GM18909 (cell line): Measurements from ENCODE around the gene FABP6.
"Not testable (repeated sequence)": the region's sequence is repeated elsewhere in the genome, so short reads cannot be mapped to it uniquely, and the experiment has no call there.

ENCODE experiments used
- ATAC-seq: cut with Tn5 transposase; IDR thresholded peaks from one replicate; pipeline ENCODE4 v1.9.1; 2021; ENCODE audit warnings: mild to moderate bottlenecking; ENCODE audit not compliant: unreplicated experiment, poor library complexity

The FABP6 gene

DNA sequence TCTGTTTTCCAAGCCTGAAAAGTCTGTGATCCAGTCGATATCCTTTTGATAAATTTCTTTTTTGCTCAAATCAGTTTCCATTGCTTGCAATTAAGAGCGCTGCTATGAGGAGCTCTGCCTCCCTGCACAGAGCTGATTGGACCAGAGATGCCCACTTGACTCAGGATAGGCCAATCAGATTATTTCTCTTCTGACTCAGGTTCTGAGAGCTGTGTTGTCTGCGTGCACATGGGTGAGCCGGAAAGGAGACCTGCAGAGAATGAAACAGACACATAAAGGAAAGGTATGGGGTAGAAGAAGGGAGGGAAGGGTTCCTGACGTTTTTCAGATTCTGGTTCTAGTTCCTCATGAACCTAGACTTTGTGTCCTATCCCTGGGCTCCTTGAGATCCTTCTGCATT is 15.8 kb upstream of the FABP6 start:
- ATAC-seq, result no peak

- no peak for ATAC-seq
Measured at GRCh38 chr5:160219356-160219755, 9.9 kb upstream of the FABP6 start.

- no peak for ATAC-seq
Measured at GRCh38 chr5:160221082-160221481, 8.2 kb upstream of the FABP6 start.

- no peak for ATAC-seq
Measured at GRCh38 chr5:160227012-160227411, 2.3 kb upstream of the FABP6 start.

DNA sequence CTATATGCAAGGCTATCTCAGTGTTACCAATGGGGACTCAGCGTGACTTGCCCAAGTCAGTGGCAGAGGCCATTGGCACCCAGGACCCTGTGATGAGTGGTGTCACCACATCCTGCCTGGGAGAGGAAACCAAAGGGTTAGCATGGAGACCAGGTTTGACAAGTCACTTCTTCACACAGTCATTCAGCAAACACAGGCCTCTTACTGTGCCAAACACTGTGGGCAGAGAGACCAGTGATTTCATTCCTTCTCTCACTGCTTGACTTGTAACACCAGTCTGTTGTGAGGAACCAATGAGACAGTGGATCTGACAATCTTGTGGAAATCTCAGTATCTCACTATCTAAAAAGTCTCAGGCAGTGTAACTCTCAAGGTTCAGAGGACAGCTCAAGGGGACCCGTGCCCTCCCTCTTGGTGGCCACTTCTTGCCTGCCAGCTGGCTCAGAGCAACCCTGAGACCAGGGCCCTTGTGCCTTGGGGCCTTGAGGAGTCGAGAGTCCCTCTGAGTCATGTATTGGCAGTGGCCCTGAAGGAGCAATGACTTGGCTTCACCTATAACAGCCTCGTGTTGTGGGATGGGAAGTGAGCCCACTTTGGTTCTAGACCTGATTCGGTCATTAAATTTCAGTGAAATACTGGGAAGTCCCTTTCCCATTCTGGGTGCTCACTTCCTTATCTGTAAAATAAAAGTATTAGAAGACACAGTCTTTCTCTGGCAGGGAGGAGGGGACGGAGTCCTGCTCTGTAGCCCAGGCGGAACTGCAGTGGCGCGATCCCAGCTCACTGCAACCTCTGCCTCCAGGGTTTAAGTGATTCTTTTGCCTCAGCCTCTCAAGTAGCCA is 1.6 kb downstream of the FABP6 start:
- peak; percentile 51 for ATAC-seq

- ATAC-seq, result peak; percentile 51
Measured at GRCh38 chr5:160231783-160232342, 2.6 kb downstream of the FABP6 start.

DNA sequence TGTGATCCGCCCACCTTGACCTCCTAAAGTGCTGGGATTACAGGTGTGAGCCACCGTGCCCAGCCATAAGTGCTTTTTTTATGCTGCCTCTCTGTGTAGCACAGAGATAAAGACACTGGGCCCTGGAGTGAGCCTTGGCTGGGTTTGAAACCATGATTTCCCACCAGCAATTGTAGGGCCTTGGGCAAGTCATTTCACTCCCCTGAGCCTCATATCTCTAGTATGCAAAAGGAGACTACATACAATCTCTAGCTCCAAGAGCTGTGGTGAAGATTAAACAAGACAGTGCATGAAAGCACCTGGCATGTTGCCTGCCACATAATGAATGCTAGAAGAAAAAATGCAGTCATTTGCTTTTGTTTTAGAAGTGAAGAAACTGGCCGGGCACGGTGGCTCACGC is 3.9 kb downstream of the FABP6 start:
- ATAC-seq, result no peak

DNA sequence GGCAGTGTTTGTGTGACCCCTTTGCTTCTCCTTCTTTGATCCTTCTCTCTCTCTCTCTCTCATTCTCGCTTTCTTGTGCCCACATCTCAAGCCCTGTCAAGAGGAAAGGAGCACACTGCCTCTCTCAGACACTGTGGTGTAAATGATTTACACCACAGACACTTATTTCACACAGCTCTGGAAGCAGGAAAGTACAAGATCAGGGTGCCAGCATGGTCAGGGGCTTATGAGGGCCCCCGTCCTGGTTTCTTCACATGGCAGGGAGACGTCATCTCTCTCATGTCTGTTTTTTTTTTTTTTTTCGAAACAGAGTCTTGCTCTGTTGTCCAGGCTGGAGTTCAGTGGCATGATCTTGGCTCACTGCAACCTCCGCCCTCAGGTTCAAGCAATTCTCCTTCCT is 6.4 kb downstream of the FABP6 start:
- no peak for ATAC-seq

GRCh38 chr5:160237571-160238093 is 8.3 kb downstream of the FABP6 start:
- ATAC-seq, result no peak

GRCh38 chr5:160240350-160240749 is 11.0 kb downstream of the FABP6 start:
- no peak for ATAC-seq

DNA sequence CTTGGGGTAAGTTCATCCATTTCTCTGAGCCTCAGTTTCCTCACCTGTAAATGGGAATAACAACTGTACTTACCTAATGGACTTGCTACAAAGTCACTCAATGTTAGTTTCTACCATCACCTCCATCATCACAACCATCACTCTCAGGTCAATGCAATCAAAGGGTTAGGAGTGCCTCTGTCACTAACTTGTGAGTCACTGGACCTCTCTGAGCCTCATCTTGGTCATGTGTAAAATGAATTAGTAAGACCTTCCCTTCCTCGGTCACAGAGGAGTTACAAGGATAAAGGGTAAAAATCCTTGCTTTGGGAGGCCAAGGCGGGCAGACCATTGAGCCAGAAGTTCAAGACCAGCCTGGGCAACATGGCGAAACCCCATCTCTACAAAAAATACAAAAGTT is 12.8 kb downstream of the FABP6 start:
- no peak for ATAC-seq

DNA sequence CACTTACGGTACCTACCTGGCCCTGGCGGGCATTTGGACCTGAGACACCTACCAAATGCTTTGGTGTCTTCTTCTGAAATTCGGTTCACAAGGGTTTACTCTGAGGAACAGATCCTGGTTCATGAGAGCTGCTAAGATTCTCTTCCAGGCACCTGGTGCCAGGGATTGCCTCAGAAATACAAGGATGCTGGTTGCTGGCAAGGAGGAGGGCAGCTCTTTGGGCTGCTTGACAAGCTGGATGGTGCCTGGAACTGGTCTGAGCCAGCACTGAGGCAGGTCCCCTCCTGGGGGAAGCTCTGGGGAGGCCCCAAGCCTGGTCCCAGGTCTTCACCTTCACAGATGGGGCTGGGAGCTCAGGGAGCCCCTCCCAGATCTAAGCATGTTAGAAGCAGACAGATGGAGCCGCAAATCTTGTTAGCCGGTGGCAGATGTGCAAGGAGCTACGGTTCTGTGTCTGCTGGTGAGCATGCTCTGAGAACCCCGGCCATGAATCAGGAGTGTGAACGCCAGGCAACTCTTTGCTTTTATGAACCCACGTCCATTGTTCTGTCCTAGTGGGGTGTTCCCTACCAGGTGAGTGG is 16.3 kb downstream of the FABP6 start:
- ATAC-seq, result no peak

DNA sequence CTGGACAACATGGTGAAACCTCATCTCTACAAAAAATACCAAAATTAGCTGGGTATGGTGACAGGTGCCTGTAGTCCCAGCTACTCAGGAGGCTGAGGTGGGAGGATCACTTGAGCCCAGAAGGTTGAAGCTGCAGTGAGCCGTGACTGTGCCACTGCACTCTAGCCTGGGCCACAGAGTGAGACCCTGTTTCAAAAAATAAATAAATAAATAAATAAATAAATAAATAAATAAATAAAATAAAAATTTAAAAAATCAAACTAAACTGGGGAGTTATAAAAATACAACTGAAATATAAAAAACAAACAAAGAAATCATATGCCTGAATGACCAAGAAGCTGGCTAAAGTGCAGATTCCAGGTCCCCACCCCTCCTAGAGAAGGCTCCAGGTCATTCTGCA is 20.3 kb downstream of the FABP6 start:
- not testable (repeated sequence) for ATAC-seq

DNA sequence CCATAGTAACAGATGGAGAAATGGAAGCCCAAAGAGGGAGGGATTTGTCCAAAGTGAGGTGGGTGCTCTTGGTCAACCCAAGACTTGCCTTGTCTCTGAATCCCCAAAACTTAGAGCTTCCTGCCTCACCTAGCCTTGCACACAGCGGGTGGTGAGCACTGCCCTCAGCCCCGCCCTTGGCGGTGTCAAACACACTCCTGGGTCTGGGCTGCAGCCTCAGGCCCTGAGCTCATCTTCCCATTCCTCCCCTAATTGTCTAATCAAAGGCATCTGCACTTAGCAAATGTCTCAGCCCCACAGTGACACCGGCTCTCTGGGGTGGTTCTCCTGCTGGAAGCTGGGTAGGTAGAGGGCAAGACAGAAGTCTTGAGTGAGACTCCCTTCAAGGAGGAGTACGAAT is 20.9 kb downstream of the FABP6 start:
- no peak for ATAC-seq

GRCh38 chr5:160250826-160251225 is 21.5 kb downstream of the FABP6 start:
- ATAC-seq, result no peak

DNA sequence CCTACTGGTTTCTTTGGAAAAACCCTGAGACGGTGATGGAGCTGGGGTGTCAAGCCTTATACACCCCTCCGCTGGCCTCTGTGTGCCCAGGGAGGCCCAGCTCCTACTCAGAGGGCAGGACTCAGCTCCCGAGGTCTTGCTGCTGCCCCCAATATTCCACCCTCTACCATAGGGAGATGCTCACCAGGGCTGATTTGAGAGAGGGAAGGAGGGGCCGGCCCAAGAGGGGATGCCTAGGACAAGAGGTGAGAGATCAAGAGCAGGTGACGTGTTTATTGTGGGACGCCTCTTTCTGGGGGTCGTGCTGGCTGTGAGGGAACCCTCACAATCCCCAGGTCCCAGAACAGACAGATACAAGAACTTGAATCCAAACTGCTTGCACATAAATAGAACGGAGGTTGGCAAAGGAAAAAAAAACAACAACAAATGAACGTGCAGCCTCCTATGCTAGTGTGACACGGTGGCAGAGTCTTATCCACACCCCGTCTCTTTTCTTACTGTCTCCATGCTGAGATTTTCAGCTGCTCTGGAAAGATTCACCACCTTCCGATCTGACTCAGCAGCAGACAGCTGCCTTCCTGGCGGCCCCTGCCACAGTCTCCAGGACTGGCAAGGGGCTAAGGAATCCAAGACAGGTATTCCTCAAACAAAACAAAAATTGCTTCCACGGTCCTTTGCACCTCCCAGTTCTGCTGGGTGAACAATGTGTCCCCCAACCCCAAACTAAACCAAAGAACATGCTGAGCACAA is 22.3 kb downstream of the FABP6 start:
- no peak for ATAC-seq

DNA sequence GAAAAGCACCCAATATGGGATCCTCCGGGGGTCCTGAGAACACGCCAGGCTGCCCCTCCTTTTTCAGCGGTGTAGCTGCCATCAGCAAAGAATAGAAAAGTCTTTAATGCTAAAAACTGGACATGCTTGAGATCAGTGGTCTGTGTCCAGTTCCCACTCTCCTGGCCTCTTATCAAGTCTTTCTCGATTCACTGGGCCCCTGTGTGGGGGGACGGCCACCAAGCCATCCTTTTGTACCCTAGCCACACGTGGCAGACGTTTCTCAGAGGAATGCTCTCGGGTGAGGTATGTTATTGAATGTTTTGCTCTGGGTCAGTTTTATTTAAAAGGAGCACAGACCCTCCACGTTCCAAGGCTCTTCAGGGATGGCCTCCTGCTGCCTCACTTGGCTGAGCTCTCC is 23.6 kb downstream of the FABP6 start:
- ATAC-seq, result no peak

GRCh38 chr5:160253441-160253840 is 24.1 kb downstream of the FABP6 start:
- no peak for ATAC-seq

- ATAC-seq, result no peak
Measured at GRCh38 chr5:160254706-160255105, 25.4 kb downstream of the FABP6 start.

DNA sequence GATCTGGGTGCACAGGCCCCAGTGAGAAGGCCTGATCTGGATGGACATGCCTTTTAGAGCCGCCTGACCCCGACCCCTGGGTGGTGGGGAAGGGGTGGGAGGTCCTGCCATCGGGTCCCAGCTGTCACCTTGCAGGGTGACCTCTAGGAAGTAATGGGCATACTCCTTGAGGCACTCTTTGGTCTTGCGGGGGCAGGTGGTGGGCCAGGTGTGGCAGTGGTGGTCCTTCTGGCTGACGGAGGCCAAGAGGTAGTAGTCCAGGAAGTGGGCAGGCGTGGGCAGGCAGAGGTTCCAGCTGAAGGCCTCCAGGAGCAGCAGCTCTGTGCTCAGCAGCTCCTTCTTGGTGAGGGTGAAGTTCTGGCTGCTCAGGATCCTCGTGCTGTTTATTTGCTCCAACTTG is 30.0 kb downstream of the FABP6 start:
- ATAC-seq, result no peak
